Choroid plexus epithelial cell (primary cell): ENCODE data around the gene SLC37A1.

Experiments
- DNase-seq: peaks from one replicate; pipeline ENCODE4 v3.0.0-alpha.2; 2010; ENCODE audit warnings: low read depth
- H3K4me3 ChIP-seq: 2 replicates; pipeline ENCODE4 v1.5.1; 2011; ENCODE audit warnings: low read depth, mild to moderate bottlenecking, control low read depth, low read length, moderate library complexity
- CTCF ChIP-seq: conservative IDR thresholded peaks from 2 replicates; pipeline ENCODE4 v1.5.1; 2011; ENCODE audit warnings: low read depth, mild to moderate bottlenecking, control low read depth, inconsistent platforms, low read length, moderate library complexity

Gene SLC37A1

GRCh38 chr21:42566524-42567213, 53.0 kb downstream of the SLC37A1 start:
- no peak overlapping the region for H3K4me3 ChIP-seq
- no peak for DNase-seq
- TF ChIP-seq CTCF: no peak

- no peak for TF ChIP-seq CTCF
- no peak for DNase-seq
- H3K4me3 ChIP-seq: no peak overlapping the region
Observed at GRCh38 chr21:42567214-42567555, 53.5 kb downstream of the SLC37A1 start.

- no peak overlapping the region for H3K4me3 ChIP-seq
- no peak for TF ChIP-seq CTCF
- DNase-seq: no peak
Observed at GRCh38 chr21:42567861-42568260, 54.2 kb downstream of the SLC37A1 start.

GRCh38 chr21:42568376-42568775, 54.7 kb downstream of the SLC37A1 start:
- TF ChIP-seq CTCF: no peak
- H3K4me3 ChIP-seq: no peak overlapping the region
- no peak for DNase-seq

- no peak for DNase-seq
- no peak overlapping the region for H3K4me3 ChIP-seq
- TF ChIP-seq CTCF: no peak
Observed at GRCh38 chr21:42568866-42569731, 55.4 kb downstream of the SLC37A1 start.

GRCh38 chr21:42569732-42570301, 56.2 kb downstream of the SLC37A1 start:
- H3K4me3 ChIP-seq: no peak overlapping the region
- DNase-seq: no peak
- no peak for TF ChIP-seq CTCF
